Middle frontal gyrus (tissue), 1 donor: Measurements from ENCODE around the gene PP2D1.
"Not testable (repeated sequence)": the region's sequence is repeated elsewhere in the genome, so short reads cannot be mapped to it uniquely, and the experiment has no call there.

ENCODE experiments used
- DNase-seq: peaks from one replicate; pipeline ENCODE4 v3.0.0-alpha.2; 2015; ENCODE audit warnings: low spot score; ENCODE audit errors: extremely low spot score

The PP2D1 gene

GRCh38 chr3:20039765-20040547 is 27.9 kb upstream of the PP2D1 start, which contains the start of gene KAT2B:
Gene KAT2B, plus strand, starts transcription at chr3:20040446. Its CDS starts 32 bp downstream, at chr3:20040478.
- peak; percentile 72 for DNase-seq

GRCh38 chr3:20039466-20039764 is 27.4 kb upstream of the PP2D1 start:
- no peak for DNase-seq

GRCh38 chr3:20038699-20039465 is 26.8 kb upstream of the PP2D1 start:
- DNase-seq, result peak; percentile 6

- no peak for DNase-seq
Measured at GRCh38 chr3:20037255-20037996, 25.4 kb upstream of the PP2D1 start.

- DNase-seq, result no peak
Measured at GRCh38 chr3:20035019-20035418, 23.0 kb upstream of the PP2D1 start.

GRCh38 chr3:20031939-20032338 is 19.9 kb upstream of the PP2D1 start:
- not testable (repeated sequence) for DNase-seq

- DNase-seq, result no peak
Measured at GRCh38 chr3:20028905-20029331, 16.9 kb upstream of the PP2D1 start.

- no peak for DNase-seq
Measured at GRCh38 chr3:20027136-20027535, 15.1 kb upstream of the PP2D1 start.

- DNase-seq, result no peak
Measured at GRCh38 chr3:20023623-20024405, 11.8 kb upstream of the PP2D1 start.

GRCh38 chr3:20022954-20023622 is 11.0 kb upstream of the PP2D1 start:
- no peak for DNase-seq

- DNase-seq, result not testable (repeated sequence)
Measured at GRCh38 chr3:20016076-20016475, 4.0 kb upstream of the PP2D1 start.

- DNase-seq, result no peak
Measured at GRCh38 chr3:20015525-20015924, 3.5 kb upstream of the PP2D1 start.

- no peak for DNase-seq
Measured at GRCh38 chr3:20013396-20013795, 1.3 kb upstream of the PP2D1 start.

- no peak for DNase-seq
Measured at GRCh38 chr3:20008646-20009045, 3.4 kb downstream of the PP2D1 start.

GRCh38 chr3:20007960-20008359 is 4.1 kb downstream of the PP2D1 start:
- no peak for DNase-seq

- DNase-seq, result no peak
Measured at GRCh38 chr3:20001932-20002331, 10.1 kb downstream of the PP2D1 start.

- DNase-seq, result no peak
Measured at GRCh38 chr3:19997502-19997901, 14.6 kb downstream of the PP2D1 start.

- no peak for DNase-seq
Measured at GRCh38 chr3:19994796-19995195, 17.3 kb downstream of the PP2D1 start.

- not testable (repeated sequence) for DNase-seq
Measured at GRCh38 chr3:19988904-19989303, 23.2 kb downstream of the PP2D1 start.

- DNase-seq, result no peak
Measured at GRCh38 chr3:19972054-19972453, 40.0 kb downstream of the PP2D1 start.

GRCh38 chr3:19970327-19970726 is 41.7 kb downstream of the PP2D1 start:
- no peak for DNase-seq
